Measurements from ENCODE around the gene GSC. TPM values are rescaled to one million over a fixed set of nuclear protein-coding genes. Genes with fewer than 3 reads are reported as not detected.

The GSC gene
- total and polyA plus RNA-seq, 2 of the 4 experiments (the other 2 are of a cell fraction): not detected

- Histone ChIP-seq H2BK120ac (ENCODE audit: low read depth, low read length) (no peak overlapping the region), H2BK15ac (ENCODE audit: low read depth, low read length) (no peak overlapping the region), H2BK20ac (ENCODE audit: low read depth, low read length) (no peak overlapping the region), H3K4ac (ENCODE audit: low read depth, low read length) (no peak overlapping the region), H3K56ac (ENCODE audit: extremely low read depth, insufficient read depth, low read length) (no peak overlapping the region), H3K14ac (replicated peaks; ENCODE audit: low read depth, low read length) (no peak overlapping the region), H4K8ac (ENCODE audit: low read depth in 2 of 2, low read length in 2 of 2) (no peak overlapping the region), H4K91ac (ENCODE audit: insufficient read depth, low read depth, low read length) (no peak overlapping the region), H3K27me3 (ENCODE audit: control insufficient read depth, insufficient read depth, low read length) (no peaks in the 10 kb centered on the region), H3K18ac (ENCODE audit: low read depth, low read length) (no peak overlapping the region), H3K4me2 (ENCODE audit: low read depth, low read length) (no peak overlapping the region), H3K9me3 (ENCODE audit: control insufficient read depth, insufficient read depth, low read length) (0 out of 2 replicates have a peak, but pooled peaks cover 2% of the 10 kb centered on the region), H2AFZ (replicated peaks; ENCODE audit: low read length, poor library complexity) (no peak overlapping the region), H3K9me1 (ENCODE audit: insufficient read depth, low read length) (no peaks in the 10 kb centered on the region), H4K20me1 (ENCODE audit: insufficient read depth, low read length) (no peaks in the 10 kb centered on the region), H3K27ac (ENCODE audit: insufficient read depth, low read length) (no peak overlapping the region), H3K36me3 (ENCODE audit: control insufficient read depth, insufficient read depth, low read length) (no peaks in the 10 kb centered on the region), H3K4me3 (ENCODE audit: insufficient read depth, low read depth, low read length) (no peak overlapping the region), H2BK5ac (ENCODE audit: low read depth, low read length, poor library complexity, severe bottlenecking) (no peak overlapping the region), H2AK9ac (replicated peaks; ENCODE audit: low read depth, low read length, poor library complexity) (no peak overlapping the region), H4K5ac (ENCODE audit: low read depth, low read length) (no peak overlapping the region), H3K79me1 (ENCODE audit: low read depth in 1 of 2, low read length in 2 of 2) (no peaks in the 10 kb centered on the region), H3K23ac (ENCODE audit: low read depth, low read length) (no peak overlapping the region), H3K9ac (ENCODE audit: low read depth, low read length) (no peak overlapping the region), H2AK5ac (ENCODE audit: low read depth, low read length) (no peak overlapping the region), H3K4me1 (ENCODE audit: control insufficient read depth, insufficient read depth, low read length) (no peaks in the 10 kb centered on the region)
- TF ChIP-seq MAZ (IDR thresholded peaks at IDR 0.05; ENCODE audit: borderline replicate concordance, low read depth, low read length): no peak
- TF ChIP-seq, protein P1, sequence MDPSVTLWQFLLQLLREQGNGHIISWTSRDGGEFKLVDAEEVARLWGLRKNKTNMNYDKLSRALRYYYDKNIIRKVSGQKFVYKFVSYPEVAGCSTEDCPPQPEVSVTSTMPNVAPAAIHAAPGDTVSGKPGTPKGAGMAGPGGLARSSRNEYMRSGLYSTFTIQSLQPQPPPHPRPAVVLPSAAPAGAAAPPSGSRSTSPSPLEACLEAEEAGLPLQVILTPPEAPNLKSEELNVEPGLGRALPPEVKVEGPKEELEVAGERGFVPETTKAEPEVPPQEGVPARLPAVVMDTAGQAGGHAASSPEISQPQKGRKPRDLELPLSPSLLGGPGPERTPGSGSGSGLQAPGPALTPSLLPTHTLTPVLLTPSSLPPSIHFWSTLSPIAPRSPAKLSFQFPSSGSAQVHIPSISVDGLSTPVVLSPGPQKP (IDR thresholded peaks at IDR 0.05; ENCODE audit: borderline replicate concordance, low read depth, low read length): no peak
- no peak for TF ChIP-seq MXI1 (IDR thresholded peaks at IDR 0.05; ENCODE audit: borderline replicate concordance, low read depth, low read length)
- no peak for TF ChIP-seq CEBPB (IDR thresholded peaks at IDR 0.05; ENCODE audit: low read depth, low read length)
- TF ChIP-seq, protein P2, sequence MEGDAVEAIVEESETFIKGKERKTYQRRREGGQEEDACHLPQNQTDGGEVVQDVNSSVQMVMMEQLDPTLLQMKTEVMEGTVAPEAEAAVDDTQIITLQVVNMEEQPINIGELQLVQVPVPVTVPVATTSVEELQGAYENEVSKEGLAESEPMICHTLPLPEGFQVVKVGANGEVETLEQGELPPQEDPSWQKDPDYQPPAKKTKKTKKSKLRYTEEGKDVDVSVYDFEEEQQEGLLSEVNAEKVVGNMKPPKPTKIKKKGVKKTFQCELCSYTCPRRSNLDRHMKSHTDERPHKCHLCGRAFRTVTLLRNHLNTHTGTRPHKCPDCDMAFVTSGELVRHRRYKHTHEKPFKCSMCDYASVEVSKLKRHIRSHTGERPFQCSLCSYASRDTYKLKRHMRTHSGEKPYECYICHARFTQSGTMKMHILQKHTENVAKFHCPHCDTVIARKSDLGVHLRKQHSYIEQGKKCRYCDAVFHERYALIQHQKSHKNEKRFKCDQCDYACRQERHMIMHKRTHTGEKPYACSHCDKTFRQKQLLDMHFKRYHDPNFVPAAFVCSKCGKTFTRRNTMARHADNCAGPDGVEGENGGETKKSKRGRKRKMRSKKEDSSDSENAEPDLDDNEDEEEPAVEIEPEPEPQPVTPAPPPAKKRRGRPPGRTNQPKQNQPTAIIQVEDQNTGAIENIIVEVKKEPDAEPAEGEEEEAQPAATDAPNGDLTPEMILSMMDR (conservative IDR thresholded peaks at IDR 0.05; ENCODE audit: low read depth, low read length): no peak
- TF ChIP-seq MAFK (IDR thresholded peaks at IDR 0.05; ENCODE audit: low read depth, low read length): no peak
- TF ChIP-seq USF2 (IDR thresholded peaks at IDR 0.05; ENCODE audit: low read depth, low read length): no peak
- no peak for TF ChIP-seq FOS (IDR thresholded peaks at IDR 0.05; ENCODE audit: low read depth, low read length)
- no peak for TF ChIP-seq NFE2L2 (IDR thresholded peaks at IDR 0.05; ENCODE audit: low read depth, low read length)
- no peak for TF ChIP-seq RCOR1 (IDR thresholded peaks at IDR 0.05; ENCODE audit: insufficient replicate concordance, low read length)
- no peak for TF ChIP-seq SMC3 (IDR thresholded peaks at IDR 0.05; ENCODE audit: low read depth, low read length)
- TF ChIP-seq CHD1 (IDR thresholded peaks at IDR 0.05; ENCODE audit: low read depth, low read length): no peak
- no peak for TF ChIP-seq POLR2A (IDR thresholded peaks at IDR 0.05; ENCODE audit: low read depth, low read length)
- ATAC-seq (ENCODE audit: low read depth) (no peak), DNase-seq (no peak)
- intact Hi-C loops (cut with micrococcal nuclease): no loop called here
- BruUV-seq (replicated peaks): no TSS peak
- dilution Hi-C loops (cut with HindIII; ENCODE audit: low sequenced_read_pairs, unreplicated experiment): no loop called here
- ChIA-PET POLR2A (ENCODE audit: unreplicated experiment) (no interaction called here), CTCF (no interaction called here)
- in situ Hi-C loops (cut with MboI; ENCODE audit: low sequenced_read_pairs): no loop called here
Measured at GRCh38 chr14:94796278-94796677, 26.4 kb upstream of the GSC start.

Data from IMR-90 (cell line).